GM12892 (cell line): Measurements from ENCODE around the gene MUC5AC.

ENCODE experiments used
- POLR2A ChIP-seq: IDR thresholded peaks from 2 replicates; pipeline ENCODE4 v1.6.1; 2011; ENCODE audit warnings: low read depth, low read length, control low read depth
- POLR2AphosphoS5 ChIP-seq: IDR thresholded peaks from 2 replicates; pipeline ENCODE4 v1.6.1; 2011; ENCODE audit warnings: low read depth, low read length, control low read depth
- TAF1 ChIP-seq: IDR thresholded peaks from 2 replicates; pipeline ENCODE4 v1.6.1; 2011; ENCODE audit warnings: low read depth, mild to moderate bottlenecking, control low read depth, low read length, borderline replicate concordance

GRCh38 chr11:1150116-1150515, 7.6 kb upstream of the MUC5AC start:
- TF ChIP-seq TAF1 (no peak), POLR2A (no peak), POLR2AphosphoS5 (no peak)
